Activated naive CD8-positive, alpha-beta T cell treated with anti-CD3 and anti-CD28 coated beads for 36 hours (primary cell): ENCODE data around the gene KLHDC8B. TPM values are rescaled to one million over a fixed set of nuclear protein-coding genes. Genes with fewer than 3 reads are reported as not detected.
A peak's percentile ranks its signal among the peaks of the same experiment; 100 is the strongest.

Source experiments
- DNase-seq: peaks from one replicate; pipeline ENCODE4 v3.0.0; 2021
- H3K27ac Mint-ChIP-seq: one replicate; pipeline ENCODE4 v1.8.0; 2022; ENCODE audit warnings: mild to moderate bottlenecking, moderate library complexity, mixed read lengths
- H3K27me3 Mint-ChIP-seq: one replicate; pipeline ENCODE4 v1.8.0; 2022; ENCODE audit warnings: mild to moderate bottlenecking, mixed read lengths
- H3K36me3 Mint-ChIP-seq: one replicate; pipeline ENCODE4 v1.8.0; 2021; ENCODE audit warnings: mild to moderate bottlenecking, mixed read lengths
- H3K4me1 Mint-ChIP-seq: one replicate; pipeline ENCODE4 v1.8.0; 2021; ENCODE audit warnings: mixed read lengths
- H3K4me3 Mint-ChIP-seq: one replicate; pipeline ENCODE4 v1.8.0; 2022; ENCODE audit warnings: mild to moderate bottlenecking, moderate library complexity, mixed read lengths
- H3K9me3 Mint-ChIP-seq: one replicate; pipeline ENCODE4 v1.8.0; 2022; ENCODE audit warnings: mixed read lengths
- total RNA-seq, 2 experiments: library from RNA; stranded (reverse); gene quantifications; one replicate each; pipeline ENCODE4 v1.2.3, GENCODE V29; 2021

KLHDC8B gene
- total RNA-seq, 2 experiments from 2014 or later, result 3.4 TPM

GRCh38 chr3:49140080-49140479 is 31.3 kb upstream of the KLHDC8B start:
- Mint-ChIP-seq H3K27ac (no peak overlapping the region), H3K36me3 (no peaks in the 10 kb centered on the region), H3K4me1 (no peaks in the 10 kb centered on the region), H3K4me3 (no peak overlapping the region), H3K9me3 (no peaks in the 10 kb centered on the region), H3K27me3 (no peaks in the 10 kb centered on the region)
- DNase-seq, result no peak

- Mint-ChIP-seq H3K27ac (no peak overlapping the region), H3K9me3 (no peaks in the 10 kb centered on the region), H3K4me3 (no peak overlapping the region), H3K36me3 (no peaks in the 10 kb centered on the region), H3K27me3 (no peaks in the 10 kb centered on the region), H3K4me1 (no peaks in the 10 kb centered on the region)
- no peak for DNase-seq
These were observed 23.2 kb upstream of the KLHDC8B start for GRCh38 chr3:49148159-49148558.

- no peaks in the 10 kb centered on the region for H3K4me1 Mint-ChIP-seq
- H3K36me3 Mint-ChIP-seq, result no peaks in the 10 kb centered on the region
- no peak overlapping the region for H3K27ac Mint-ChIP-seq
- no peaks in the 10 kb centered on the region for H3K9me3 Mint-ChIP-seq
- H3K27me3 Mint-ChIP-seq, result no peaks in the 10 kb centered on the region
- no peak for DNase-seq
- H3K4me3 Mint-ChIP-seq, result no peak overlapping the region
These were observed 19.8 kb upstream of the KLHDC8B start for GRCh38 chr3:49151610-49152009.

GRCh38 chr3:49153349-49153912 is 18.0 kb upstream of the KLHDC8B start:
- peaks cover 2% of the 10 kb centered on the region for H3K4me1 Mint-ChIP-seq
- H3K36me3 Mint-ChIP-seq, result peaks cover 1% of the 10 kb centered on the region
- no peaks in the 10 kb centered on the region for H3K9me3 Mint-ChIP-seq
- H3K27ac Mint-ChIP-seq, result no peak overlapping the region
- no peaks in the 10 kb centered on the region for H3K27me3 Mint-ChIP-seq
- no peak overlapping the region for H3K4me3 Mint-ChIP-seq
- DNase-seq, result no peak

- DNase-seq, result no peak
- Mint-ChIP-seq H3K27me3 (no peaks in the 10 kb centered on the region), H3K36me3 (peaks cover 3% of the 10 kb centered on the region), H3K9me3 (no peaks in the 10 kb centered on the region), H3K4me1 (peaks cover 14% of the 10 kb centered on the region), H3K4me3 (no peak overlapping the region), H3K27ac (no peak overlapping the region)
These were observed 14.1 kb upstream of the KLHDC8B start for GRCh38 chr3:49157289-49157688.

- DNase-seq, result peak; percentile 57
- Mint-ChIP-seq H3K4me1 (peaks cover 15% of the 10 kb centered on the region), H3K9me3 (no peaks in the 10 kb centered on the region), H3K4me3 (no peak overlapping the region), H3K27ac (peak overlapping the region; percentile 9), H3K36me3 (peaks cover 6% of the 10 kb centered on the region), H3K27me3 (no peaks in the 10 kb centered on the region)
These were observed 13.2 kb upstream of the KLHDC8B start for GRCh38 chr3:49158103-49158709.

- no peak overlapping the region for H3K4me3 Mint-ChIP-seq
- no peaks in the 10 kb centered on the region for H3K27me3 Mint-ChIP-seq
- no peak for DNase-seq
- peaks cover 17% of the 10 kb centered on the region for H3K4me1 Mint-ChIP-seq
- no peaks in the 10 kb centered on the region for H3K9me3 Mint-ChIP-seq
- peaks cover 11% of the 10 kb centered on the region for H3K36me3 Mint-ChIP-seq
- H3K27ac Mint-ChIP-seq, result no peak overlapping the region
These were observed 12.6 kb upstream of the KLHDC8B start for GRCh38 chr3:49158792-49159191.

GRCh38 chr3:49161197-49161596 is 10.2 kb upstream of the KLHDC8B start:
- DNase-seq, result no peak
- Mint-ChIP-seq H3K36me3 (peaks cover 30% of the 10 kb centered on the region), H3K27ac (peak overlapping the region; percentile 42), H3K4me3 (no peak overlapping the region), H3K9me3 (no peaks in the 10 kb centered on the region), H3K27me3 (no peaks in the 10 kb centered on the region), H3K4me1 (peaks cover 31% of the 10 kb centered on the region)

GRCh38 chr3:49161808-49162530 is 9.4 kb upstream of the KLHDC8B start:
- peak; percentile 16 for DNase-seq
- Mint-ChIP-seq H3K4me3 (no peak overlapping the region), H3K27ac (peak overlapping the region; percentile 34), H3K27me3 (no peaks in the 10 kb centered on the region), H3K36me3 (peaks cover 31% of the 10 kb centered on the region), H3K9me3 (no peaks in the 10 kb centered on the region), H3K4me1 (peaks cover 36% of the 10 kb centered on the region)

GRCh38 chr3:49162751-49163419 is 8.5 kb upstream of the KLHDC8B start:
- Mint-ChIP-seq H3K27me3 (no peaks in the 10 kb centered on the region), H3K4me3 (no peak overlapping the region), H3K36me3 (peaks cover 31% of the 10 kb centered on the region), H3K9me3 (no peaks in the 10 kb centered on the region), H3K4me1 (peaks cover 37% of the 10 kb centered on the region), H3K27ac (no peak overlapping the region)
- DNase-seq, result no peak

GRCh38 chr3:49163609-49164008 is 7.8 kb upstream of the KLHDC8B start:
- no peak for DNase-seq
- Mint-ChIP-seq H3K36me3 (peaks cover 29% of the 10 kb centered on the region), H3K27ac (peak overlapping the region; percentile 54), H3K9me3 (no peaks in the 10 kb centered on the region), H3K27me3 (no peaks in the 10 kb centered on the region), H3K4me1 (peaks cover 36% of the 10 kb centered on the region), H3K4me3 (no peak overlapping the region)

GRCh38 chr3:49164983-49165720 is 6.2 kb upstream of the KLHDC8B start:
- peaks cover 29% of the 10 kb centered on the region for H3K36me3 Mint-ChIP-seq
- peak overlapping the region; percentile 95 for H3K4me3 Mint-ChIP-seq
- H3K4me1 Mint-ChIP-seq, result peaks cover 32% of the 10 kb centered on the region
- peak overlapping the region; percentile 92 for H3K27ac Mint-ChIP-seq
- no peaks in the 10 kb centered on the region for H3K27me3 Mint-ChIP-seq
- DNase-seq, result no peak
- H3K9me3 Mint-ChIP-seq, result no peaks in the 10 kb centered on the region

GRCh38 chr3:49165771-49166751 is 5.3 kb upstream of the KLHDC8B start, which contains the start of gene CCDC71:
TSS of gene CCDC71 (minus strand) at chr3:49166331. CDS start at chr3:49164208, 2,123 bp downstream.
- Mint-ChIP-seq H3K4me1 (peaks cover 39% of the 10 kb centered on the region), H3K27ac (peak within 1 kb of the TSS; percentile 92), H3K27me3 (no peaks in the 10 kb centered on the region), H3K4me3 (peak within 1 kb of the TSS; percentile 95), H3K36me3 (peaks cover 27% of the 10 kb centered on the region), H3K9me3 (no peaks in the 10 kb centered on the region)
- DNase-seq, result peak; percentile 85
